ENCODE data around the gene KCNQ4.

Gene KCNQ4

GRCh38 chr1:40794974-40795715 lies 11.6 kb downstream of the KCNQ4 start:
- DNase-seq (ENCODE audit: extremely low read depth in 1 of 2, low read depth in 1 of 2), result peak in 1 of 2 donors; percentile 11

- no peak for DNase-seq (ENCODE audit: extremely low read depth in 1 of 2, low read depth in 1 of 2)
Measured at GRCh38 chr1:40795811-40796586, 12.4 kb downstream of the KCNQ4 start.

- DNase-seq (ENCODE audit: extremely low read depth in 1 of 2, low read depth in 1 of 2), result no peak
Measured at GRCh38 chr1:40796939-40797667, 13.5 kb downstream of the KCNQ4 start.

- no peak for DNase-seq (ENCODE audit: extremely low read depth in 1 of 2, low read depth in 1 of 2)
Measured at GRCh38 chr1:40797668-40798010, 14.1 kb downstream of the KCNQ4 start.

GRCh38 chr1:40798366-40799281 lies 15.0 kb downstream of the KCNQ4 start:
- no peak for DNase-seq (ENCODE audit: extremely low read depth in 1 of 2, low read depth in 1 of 2)

- DNase-seq (ENCODE audit: extremely low read depth in 1 of 2, low read depth in 1 of 2), result no peak
Measured at GRCh38 chr1:40799351-40799867, 15.8 kb downstream of the KCNQ4 start.

GRCh38 chr1:40801742-40802077 lies 18.1 kb downstream of the KCNQ4 start:
- DNase-seq (ENCODE audit: extremely low read depth in 1 of 2, low read depth in 1 of 2), result no peak

- DNase-seq (ENCODE audit: extremely low read depth in 1 of 2, low read depth in 1 of 2), result peak; percentile 69 to 79
Measured at GRCh38 chr1:40802078-40802741, 18.6 kb downstream of the KCNQ4 start.

GRCh38 chr1:40802742-40803113 lies 19.1 kb downstream of the KCNQ4 start:
- DNase-seq (ENCODE audit: extremely low read depth in 1 of 2, low read depth in 1 of 2), result no peak

GRCh38 chr1:40803447-40803846 lies 19.9 kb downstream of the KCNQ4 start:
- no peak for DNase-seq (ENCODE audit: extremely low read depth in 1 of 2, low read depth in 1 of 2)

- DNase-seq (ENCODE audit: extremely low read depth in 1 of 2, low read depth in 1 of 2), result no peak
Measured at GRCh38 chr1:40803902-40804301, 20.3 kb downstream of the KCNQ4 start.

- DNase-seq (ENCODE audit: extremely low read depth in 1 of 2, low read depth in 1 of 2), result no peak
Measured at GRCh38 chr1:40806240-40806639, 22.7 kb downstream of the KCNQ4 start.

- DNase-seq (ENCODE audit: extremely low read depth in 1 of 2, low read depth in 1 of 2), result no peak
Measured at GRCh38 chr1:40806731-40807695, 23.4 kb downstream of the KCNQ4 start.

- DNase-seq (ENCODE audit: extremely low read depth in 1 of 2, low read depth in 1 of 2), result no peak
Measured at GRCh38 chr1:40808002-40808401, 24.4 kb downstream of the KCNQ4 start.

GRCh38 chr1:40808444-40808843 lies 24.9 kb downstream of the KCNQ4 start:
- no peak for DNase-seq (ENCODE audit: extremely low read depth in 1 of 2, low read depth in 1 of 2)

GRCh38 chr1:40808909-40809308 lies 25.3 kb downstream of the KCNQ4 start:
- no peak for DNase-seq (ENCODE audit: extremely low read depth in 1 of 2, low read depth in 1 of 2)

- no peak for DNase-seq (ENCODE audit: extremely low read depth in 1 of 2, low read depth in 1 of 2)
Measured at GRCh38 chr1:40810927-40811326, 27.3 kb downstream of the KCNQ4 start.

GRCh38 chr1:40815420-40815819 lies 31.8 kb downstream of the KCNQ4 start:
- no peak for DNase-seq (ENCODE audit: extremely low read depth in 1 of 2, low read depth in 1 of 2)

- no peak for DNase-seq (ENCODE audit: extremely low read depth in 1 of 2, low read depth in 1 of 2)
Measured at GRCh38 chr1:40817791-40818263, 34.2 kb downstream of the KCNQ4 start.
